K562 (cell line): ENCODE measurements around the gene IDI1. TPM values are rescaled to one million over a fixed set of nuclear protein-coding genes. Genes with fewer than 3 reads are reported as not detected.

Experiments used
- CREB1 ChIP-seq, 2 experiments: sonication (generic) in 1 of 2; formaldehyde crosslinking in 1 of 2; IDR thresholded peaks; 2 replicates each; pipeline versions ENCODE4 v1.6.1 to v1.8.0; 2012 to 2022; ENCODE audit warnings: inconsistent platforms in 1 of 2, mild to moderate bottlenecking in 1 of 2, missing genetic modification reagents in 1 of 2, moderate library complexity in 1 of 2
- CTBP1 ChIP-seq: fragments of 450-650 bp; IDR thresholded peaks from 2 replicates; pipeline ENCODE4 v1.6.1; 2016; ENCODE audit warnings: borderline replicate concordance
- E2F3 ChIP-seq: fragments of 250-450 bp; sonication (Bioruptor Pico); IDR thresholded peaks from 2 replicates; pipeline ENCODE4 v1.4.0; 2020; ENCODE audit warnings: mild to moderate bottlenecking
- ETS2 ChIP-seq: IDR thresholded peaks from 2 replicates; pipeline ENCODE4 v1.6.1; 2016; ENCODE audit warnings: borderline replicate concordance, missing genetic modification characterization, mild to moderate bottlenecking, moderate library complexity, missing compliant biosample characterization; ENCODE audit not compliant: poor library complexity, severe bottlenecking
- FOXA3 ChIP-seq, 2 experiments: fragments of 450-650 bp in 1 of 2; sonication (generic) in 1 of 2; formaldehyde crosslinking; IDR thresholded peaks in 1 of 2; conservative IDR thresholded peaks in 1 of 2; 2 replicates each; pipeline versions ENCODE4 v1.4.0 to v1.8.0; 2020 to 2022; ENCODE audit warnings: mild to moderate bottlenecking in 2 of 2, missing genetic modification reagents in 1 of 2
- MYC ChIP-seq, 2 experiments: fragments of 250-450 bp in 1 of 2; sonication (Bioruptor Pico) in 1 of 2; IDR thresholded peaks; 2 replicates each; pipeline versions ENCODE4 v1.5.1 to v1.6.1; 2012 to 2021; ENCODE audit warnings: low read depth in 2 of 2, borderline replicate concordance in 1 of 2, improper control_type of control experiment in 1 of 2, low read length in 1 of 2, mild to moderate bottlenecking in 1 of 2, moderate library complexity in 1 of 2
- NFATC3 ChIP-seq: fragments of 450-650 bp; IDR thresholded peaks from 2 replicates; pipeline ENCODE4 v1.6.1; 2017; ENCODE audit warnings: mild to moderate bottlenecking
- NKRF ChIP-seq: fragments of 450-650 bp; IDR thresholded peaks from 2 replicates; pipeline ENCODE4 v1.6.1; 2016; ENCODE audit warnings: borderline replicate concordance
- POU5F1 ChIP-seq: fragments of 150-350 bp; IDR thresholded peaks from 2 replicates; pipeline ENCODE4 v1.6.1; 2014; ENCODE audit warnings: borderline replicate concordance, low read length, low read depth, mild to moderate bottlenecking; ENCODE audit not compliant: partially characterized antibody
- PRMT5 ChIP-seq: sonication (generic); formaldehyde crosslinking; IDR thresholded peaks from 2 replicates; pipeline ENCODE4 v1.5.0; 2020; ENCODE audit warnings: missing genetic modification reagents
- SOX6 ChIP-seq: fragments of 450-650 bp; IDR thresholded peaks from 2 replicates; pipeline ENCODE4 v1.6.1; 2014; ENCODE audit warnings: mild to moderate bottlenecking
- STAT6 ChIP-seq: sonication (generic); formaldehyde crosslinking; IDR thresholded peaks from 2 replicates; pipeline ENCODE4 v1.8.1; 2023; ENCODE audit warnings: mild to moderate bottlenecking, missing genetic modification reagents
- ZNF253 ChIP-seq: fragments of 250-450 bp; sonication (Bioruptor Pico); conservative IDR thresholded peaks from 2 replicates; pipeline ENCODE4 v1.6.1; 2021; ENCODE audit warnings: mild to moderate bottlenecking
- ZNF431 ChIP-seq: sonication (generic); formaldehyde crosslinking; IDR thresholded peaks from 2 replicates; pipeline ENCODE4 v1.8.0; 2022; ENCODE audit warnings: mild to moderate bottlenecking, missing genetic modification reagents
- polyA plus RNA-seq, 8 experiments: library from polyadenylated mRNA; depleted of rRNA in 4 of 8; stranded (reverse) in 5 of 8; unstranded in 3 of 8; fragments of >200 nt; fragmentation: Nextera tagmentation in 2 of 8; fragmentation: Illumina TruSeq in 1 of 8; extraction: Ambion mirVana in 2 of 8; extraction: Trizol in 1 of 8; gene quantifications; 2 replicates each; pipeline versions ENCODE4 v1.2.1 to v1.2.3, GENCODE V29; 2011 to 2014; ENCODE audit warnings: inconsistent platforms in 1 of 8, missing spikeins in 1 of 8
- total RNA-seq, 7 experiments: library from RNA; depleted of rRNA in 6 of 7; stranded (reverse); fragments of >200 nt in 6 of 7; fragmentation: Illumina TruSeq in 2 of 7; extraction: Trizol in 2 of 7; gene quantifications; 2 replicates each; pipeline versions ENCODE4 v1.2.1 to v1.2.3, GENCODE V29; 2011 to 2021; ENCODE audit warnings: low replicate concordance in 1 of 7
- TF ChIP-seq, protein P1 (sequence below): sonication (generic); formaldehyde crosslinking; IDR thresholded peaks from 2 replicates; pipeline ENCODE4 v1.8.0; 2022; ENCODE audit warnings: missing genetic modification reagents, mild to moderate bottlenecking, moderate library complexity, borderline replicate concordance
- TF ChIP-seq, protein P2 (sequence below): fragments of 200-400 bp; formaldehyde crosslinking; IDR thresholded peaks from 2 replicates; pipeline ENCODE4 v1.6.1; 2017; ENCODE audit warnings: mild to moderate bottlenecking, low read depth, low read length, moderate library complexity
- TF ChIP-seq, protein P3 (sequence below): sonication (generic); formaldehyde crosslinking; IDR thresholded peaks from 2 replicates; pipeline ENCODE4 v1.4.0; 2020; ENCODE audit warnings: mild to moderate bottlenecking, missing genetic modification reagents

IDI1 gene
- total and polyA plus RNA-seq, 9 of the 15 experiments (the other 6 are each of a cell fraction or from before 2014, with no cell fraction given), result 70.0 to 265 (median 119) TPM

GRCh38 chr10:1048349-1048731 is 579 bp downstream of the IDI1 start (continued):
- TF ChIP-seq NFATC3, result no peak
- TF ChIP-seq MYC (IDR thresholded peaks at IDR 0.05; ENCODE audit: low read depth, low read length), result no peak
- peak; percentile 57; the same call in 1 of the 2 replicates for TF ChIP-seq MYC (CRISPR knock-in tag; IDR thresholded peaks at IDR 0.05; ENCODE audit: borderline replicate concordance, low read depth)
- no peak for TF ChIP-seq STAT6
- TF ChIP-seq PRMT5, result 0 out of 2 replicates have a peak, but pooled peaks have one; percentile 54
- no peak for TF ChIP-seq SOX6
- TF ChIP-seq, protein P1, sequence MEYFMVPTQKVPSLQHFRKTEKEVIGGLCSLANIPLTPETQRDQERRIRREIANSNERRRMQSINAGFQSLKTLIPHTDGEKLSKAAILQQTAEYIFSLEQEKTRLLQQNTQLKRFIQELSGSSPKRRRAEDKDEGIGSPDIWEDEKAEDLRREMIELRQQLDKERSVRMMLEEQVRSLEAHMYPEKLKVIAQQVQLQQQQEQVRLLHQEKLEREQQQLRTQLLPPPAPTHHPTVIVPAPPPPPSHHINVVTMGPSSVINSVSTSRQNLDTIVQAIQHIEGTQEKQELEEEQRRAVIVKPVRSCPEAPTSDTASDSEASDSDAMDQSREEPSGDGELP (CRISPR knock-in tag), result peak; percentile 39; the same call in 1 of the 2 replicates
- TF ChIP-seq, protein P2, sequence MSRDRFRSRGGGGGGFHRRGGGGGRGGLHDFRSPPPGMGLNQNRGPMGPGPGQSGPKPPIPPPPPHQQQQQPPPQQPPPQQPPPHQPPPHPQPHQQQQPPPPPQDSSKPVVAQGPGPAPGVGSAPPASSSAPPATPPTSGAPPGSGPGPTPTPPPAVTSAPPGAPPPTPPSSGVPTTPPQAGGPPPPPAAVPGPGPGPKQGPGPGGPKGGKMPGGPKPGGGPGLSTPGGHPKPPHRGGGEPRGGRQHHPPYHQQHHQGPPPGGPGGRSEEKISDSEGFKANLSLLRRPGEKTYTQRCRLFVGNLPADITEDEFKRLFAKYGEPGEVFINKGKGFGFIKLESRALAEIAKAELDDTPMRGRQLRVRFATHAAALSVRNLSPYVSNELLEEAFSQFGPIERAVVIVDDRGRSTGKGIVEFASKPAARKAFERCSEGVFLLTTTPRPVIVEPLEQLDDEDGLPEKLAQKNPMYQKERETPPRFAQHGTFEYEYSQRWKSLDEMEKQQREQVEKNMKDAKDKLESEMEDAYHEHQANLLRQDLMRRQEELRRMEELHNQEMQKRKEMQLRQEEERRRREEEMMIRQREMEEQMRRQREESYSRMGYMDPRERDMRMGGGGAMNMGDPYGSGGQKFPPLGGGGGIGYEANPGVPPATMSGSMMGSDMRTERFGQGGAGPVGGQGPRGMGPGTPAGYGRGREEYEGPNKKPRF, result no peak
- TF ChIP-seq NKRF, result peak; percentile 26; the same call in 1 of the 2 replicates
- TF ChIP-seq FOXA3 (CRISPR knock-in tag; conservative IDR thresholded peaks at IDR 0.05 in 1 of 2, IDR thresholded peaks at IDR 0.05 in 1 of 2), result 0 out of 4 replicates have a peak, but pooled peaks of 1 of the 2 experiments have one; percentile 28
- TF ChIP-seq ZNF253 (CRISPR knock-in tag), result no peak
- TF ChIP-seq ETS2 (tag), result no peak
- TF ChIP-seq, protein P3, sequence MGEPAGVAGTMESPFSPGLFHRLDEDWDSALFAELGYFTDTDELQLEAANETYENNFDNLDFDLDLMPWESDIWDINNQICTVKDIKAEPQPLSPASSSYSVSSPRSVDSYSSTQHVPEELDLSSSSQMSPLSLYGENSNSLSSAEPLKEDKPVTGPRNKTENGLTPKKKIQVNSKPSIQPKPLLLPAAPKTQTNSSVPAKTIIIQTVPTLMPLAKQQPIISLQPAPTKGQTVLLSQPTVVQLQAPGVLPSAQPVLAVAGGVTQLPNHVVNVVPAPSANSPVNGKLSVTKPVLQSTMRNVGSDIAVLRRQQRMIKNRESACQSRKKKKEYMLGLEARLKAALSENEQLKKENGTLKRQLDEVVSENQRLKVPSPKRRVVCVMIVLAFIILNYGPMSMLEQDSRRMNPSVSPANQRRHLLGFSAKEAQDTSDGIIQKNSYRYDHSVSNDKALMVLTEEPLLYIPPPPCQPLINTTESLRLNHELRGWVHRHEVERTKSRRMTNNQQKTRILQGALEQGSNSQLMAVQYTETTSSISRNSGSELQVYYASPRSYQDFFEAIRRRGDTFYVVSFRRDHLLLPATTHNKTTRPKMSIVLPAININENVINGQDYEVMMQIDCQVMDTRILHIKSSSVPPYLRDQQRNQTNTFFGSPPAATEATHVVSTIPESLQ, result no peak
- TF ChIP-seq CREB1 (IDR thresholded peaks at IDR 0.05), result 0 out of 2 replicates have a peak, but pooled peaks have one; percentile 60
- TF ChIP-seq CREB1 (CRISPR knock-in tag; IDR thresholded peaks at IDR 0.05), result no peak
- no peak for TF ChIP-seq POU5F1
- TF ChIP-seq E2F3, result no peak
- no peak for TF ChIP-seq ZNF431 (CRISPR knock-in tag)
- no peak for TF ChIP-seq CTBP1
